GM18511 (cell line): Measurements from ENCODE around the gene TTLL13.

Experiments used
- ATAC-seq: cut with Tn5 transposase; IDR thresholded peaks from one replicate; pipeline ENCODE4 v1.9.1; 2021; ENCODE audit warnings: mild to moderate bottlenecking, moderate library complexity; ENCODE audit not compliant: unreplicated experiment

The TTLL13 gene

DNA sequence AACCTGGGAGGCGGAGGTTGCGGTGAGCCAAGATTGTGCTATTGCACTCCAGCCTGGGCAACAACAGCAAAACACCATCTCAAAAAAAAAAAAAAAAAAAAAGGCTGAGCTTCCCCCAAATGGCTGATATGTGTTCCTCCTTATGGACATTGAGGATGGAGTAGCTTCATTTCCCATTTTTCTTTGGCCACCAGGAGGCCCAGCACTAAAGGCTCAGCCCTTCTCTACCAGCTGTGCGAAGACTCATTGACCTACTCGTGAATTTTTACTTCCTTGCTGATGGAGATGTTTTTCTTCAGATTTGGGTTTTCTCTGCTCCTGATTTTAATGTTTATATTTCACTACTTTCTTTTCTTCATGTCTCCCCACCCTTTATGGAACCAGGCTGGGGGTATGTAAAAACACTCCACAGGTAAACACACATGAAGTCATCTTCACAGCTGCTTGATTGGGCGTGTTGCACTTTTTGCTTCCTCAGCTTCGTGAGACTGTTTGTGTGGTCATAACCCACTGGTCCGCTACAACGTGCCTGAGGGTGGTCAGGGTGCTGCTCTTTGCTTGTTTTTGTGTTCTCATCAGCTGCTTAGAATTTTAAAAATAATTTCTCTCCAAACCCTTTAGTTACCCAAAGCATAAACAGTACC is 34.7 kb upstream of the TTLL13 start:
- ATAC-seq: no peak

DNA sequence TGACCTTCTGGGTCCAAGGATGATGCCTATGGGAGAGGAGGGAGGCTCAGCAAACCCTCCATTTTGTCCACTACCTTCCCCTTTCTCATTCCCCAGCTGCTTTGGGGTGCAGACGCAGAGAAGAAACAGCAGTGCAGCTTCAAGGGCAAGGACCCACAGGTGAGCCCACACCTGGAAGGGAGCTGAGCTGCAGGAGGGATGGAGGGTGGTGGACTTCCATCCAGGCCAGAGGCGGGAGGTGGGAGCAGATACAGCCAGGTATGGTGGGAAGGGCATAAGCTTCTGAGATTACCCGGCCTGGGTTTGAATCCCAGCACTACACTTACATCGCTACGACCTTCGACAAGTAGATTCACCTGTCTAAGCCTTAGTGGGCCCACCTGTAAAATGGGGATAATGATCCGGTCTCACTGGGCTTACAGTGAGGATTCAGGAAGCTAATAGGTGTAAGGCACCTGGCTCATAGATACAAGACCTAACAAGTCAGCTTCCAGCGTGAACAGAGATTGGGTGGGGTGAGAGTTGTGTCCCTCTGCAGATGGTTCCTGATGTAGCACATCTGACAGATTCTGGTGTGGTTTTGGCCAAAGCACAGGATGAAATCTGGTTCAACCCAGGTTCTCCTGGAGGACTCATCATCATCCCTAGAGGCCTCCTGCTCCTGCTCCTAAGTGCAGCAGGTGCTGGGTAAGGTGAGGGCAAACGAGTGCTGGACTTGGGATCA is 31.5 kb upstream of the TTLL13 start:
- ATAC-seq: no peak

DNA sequence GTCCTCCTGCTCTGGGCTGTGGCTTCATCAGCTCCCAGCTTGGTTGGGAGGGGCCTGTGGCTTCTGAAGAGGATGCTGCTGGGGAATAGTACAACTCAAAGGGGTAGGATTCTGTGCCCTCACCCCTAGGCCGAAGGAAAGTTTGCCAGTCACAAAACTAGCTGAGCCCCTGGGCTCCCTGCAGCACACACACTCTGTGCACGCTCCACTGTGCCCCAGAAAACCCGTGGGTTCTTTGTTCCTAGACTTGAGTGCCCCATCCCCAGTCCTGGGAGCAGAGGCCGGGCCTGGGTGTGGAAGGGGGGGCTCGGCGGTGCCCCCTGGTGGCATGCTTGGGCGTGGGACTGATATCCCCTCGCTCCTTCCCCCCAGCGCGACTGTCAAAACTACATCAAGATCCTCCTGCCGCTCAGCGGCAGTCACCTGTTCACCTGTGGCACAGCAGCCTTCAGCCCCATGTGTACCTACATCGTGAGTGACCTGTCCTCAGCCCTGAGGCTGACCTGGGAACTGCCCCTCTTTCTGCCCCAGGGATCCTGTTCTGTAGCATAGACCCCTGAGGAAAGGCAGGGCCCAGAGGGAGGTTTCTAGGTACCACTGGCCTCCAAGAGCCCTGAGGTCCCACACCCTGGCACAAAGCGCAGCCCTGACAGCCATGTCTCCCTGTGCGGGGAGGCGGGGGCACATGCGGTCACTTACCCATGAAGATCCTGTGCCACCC is 29.8 kb upstream of the TTLL13 start:
- no peak for ATAC-seq

DNA sequence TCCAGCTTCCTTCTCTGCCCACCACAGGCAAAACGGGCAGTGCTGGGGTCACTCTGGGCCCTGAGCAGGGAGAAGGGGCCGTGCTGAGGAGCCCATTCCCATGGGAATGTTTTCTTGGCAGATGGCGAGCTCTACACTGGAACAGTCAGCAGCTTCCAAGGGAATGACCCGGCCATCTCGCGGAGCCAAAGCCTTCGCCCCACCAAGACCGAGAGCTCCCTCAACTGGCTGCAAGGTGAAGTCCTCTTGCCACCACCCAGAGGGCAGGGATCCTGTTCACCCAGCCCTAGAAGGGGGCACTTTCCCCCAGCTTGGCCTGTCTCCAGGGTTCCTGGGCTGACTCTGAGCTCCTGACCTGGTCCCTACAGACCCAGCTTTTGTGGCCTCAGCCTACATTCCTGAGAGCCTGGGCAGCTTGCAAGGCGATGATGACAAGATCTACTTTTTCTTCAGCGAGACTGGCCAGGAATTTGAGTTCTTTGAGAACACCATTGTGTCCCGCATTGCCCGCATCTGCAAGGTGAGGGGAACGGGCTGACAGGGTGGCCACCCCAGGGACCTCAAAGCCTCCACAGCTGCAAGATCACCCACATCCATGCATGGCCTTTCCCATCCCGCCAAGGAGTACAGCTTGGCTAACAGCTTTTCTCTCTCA is 28.0 kb upstream of the TTLL13 start:
- ATAC-seq: no peak

DNA sequence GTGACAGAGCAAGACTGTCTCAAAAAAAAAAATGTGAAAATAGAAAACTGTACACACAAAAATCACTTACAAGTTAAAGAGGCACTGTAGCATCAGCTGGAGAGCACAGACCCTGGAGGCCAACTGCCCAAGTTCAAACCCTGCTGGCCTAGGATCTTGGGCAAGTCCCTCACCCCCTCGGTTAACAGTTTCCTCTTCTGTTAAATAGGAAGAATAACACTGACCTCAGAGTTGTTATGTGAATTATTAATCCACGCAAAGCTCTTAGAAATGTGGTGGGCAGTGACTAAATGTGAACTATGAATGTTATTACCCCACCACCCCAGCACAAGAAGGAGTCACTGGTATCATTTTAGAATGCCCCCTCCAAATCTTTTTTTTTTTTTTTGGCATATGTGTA is 26.8 kb upstream of the TTLL13 start:
- ATAC-seq: no peak

DNA sequence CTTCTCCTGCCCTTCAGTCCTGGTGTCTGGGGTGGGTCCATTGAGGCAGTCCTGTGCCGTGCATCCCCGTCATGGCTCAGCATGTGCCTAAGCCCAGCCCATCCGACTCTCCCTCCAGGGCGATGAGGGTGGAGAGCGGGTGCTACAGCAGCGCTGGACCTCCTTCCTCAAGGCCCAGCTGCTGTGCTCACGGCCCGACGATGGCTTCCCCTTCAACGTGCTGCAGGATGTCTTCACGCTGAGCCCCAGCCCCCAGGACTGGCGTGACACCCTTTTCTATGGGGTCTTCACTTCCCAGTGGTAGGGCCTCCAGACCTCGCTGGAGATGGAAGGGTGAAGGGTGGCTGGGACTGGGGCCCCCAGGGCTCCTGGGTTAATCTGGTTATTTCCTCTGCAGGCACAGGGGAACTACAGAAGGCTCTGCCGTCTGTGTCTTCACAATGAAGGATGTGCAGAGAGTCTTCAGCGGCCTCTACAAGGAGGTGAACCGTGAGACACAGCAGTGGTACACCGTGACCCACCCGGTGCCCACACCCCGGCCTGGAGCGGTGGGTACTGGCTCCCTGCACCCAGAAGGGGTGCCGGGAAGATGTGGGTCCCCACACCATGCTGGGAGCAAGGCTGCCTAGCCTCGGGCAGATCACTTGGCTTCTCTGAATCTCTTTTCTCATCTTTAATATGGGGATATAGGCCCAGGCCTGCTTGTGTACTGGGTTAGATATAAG is 25.8 kb upstream of the TTLL13 start:
- no peak for ATAC-seq

DNA sequence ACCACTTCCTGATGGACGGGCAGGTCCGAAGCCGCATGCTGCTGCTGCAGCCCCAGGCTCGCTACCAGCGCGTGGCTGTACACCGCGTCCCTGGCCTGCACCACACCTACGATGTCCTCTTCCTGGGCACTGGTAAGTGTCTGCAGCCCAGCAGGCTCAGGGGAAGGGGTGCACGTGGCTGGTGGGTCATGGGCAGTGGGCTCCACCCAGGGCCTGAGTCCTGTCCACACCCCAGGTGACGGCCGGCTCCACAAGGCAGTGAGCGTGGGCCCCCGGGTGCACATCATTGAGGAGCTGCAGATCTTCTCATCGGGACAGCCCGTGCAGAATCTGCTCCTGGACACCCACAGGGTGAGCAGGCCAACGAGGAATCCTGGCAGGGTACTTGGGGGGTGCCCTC is 24.3 kb upstream of the TTLL13 start:
- no peak for ATAC-seq

DNA sequence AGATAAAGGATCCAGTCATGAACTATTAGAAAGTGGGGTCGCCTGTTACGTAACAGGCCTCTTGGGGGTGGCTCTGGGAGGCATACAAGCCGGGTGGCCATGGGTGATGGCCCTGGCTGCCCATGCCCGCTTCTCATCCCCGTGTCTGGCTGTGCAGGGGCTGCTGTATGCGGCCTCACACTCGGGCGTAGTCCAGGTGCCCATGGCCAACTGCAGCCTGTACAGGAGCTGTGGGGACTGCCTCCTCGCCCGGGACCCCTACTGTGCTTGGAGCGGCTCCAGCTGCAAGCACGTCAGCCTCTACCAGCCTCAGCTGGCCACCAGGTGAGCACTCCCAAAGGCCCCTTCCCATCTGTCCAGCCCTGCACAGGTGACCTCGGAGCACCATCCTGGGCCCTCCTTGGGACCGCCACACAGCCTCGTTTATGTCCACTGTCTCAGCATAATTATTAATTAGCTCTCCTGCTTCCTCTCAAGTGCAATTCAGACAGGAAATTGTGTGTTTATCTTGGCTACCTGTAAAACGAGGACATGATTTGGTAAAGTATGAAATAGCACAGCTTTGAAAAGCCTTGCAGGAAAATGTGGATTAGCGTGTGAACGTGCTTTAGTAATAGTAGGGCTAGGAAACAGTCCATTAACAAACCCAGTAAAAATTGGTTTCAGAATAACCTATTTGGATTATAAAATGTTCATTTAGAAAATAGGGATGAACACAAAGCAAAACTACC is 23.7 kb upstream of the TTLL13 start:
- no peak for ATAC-seq

DNA sequence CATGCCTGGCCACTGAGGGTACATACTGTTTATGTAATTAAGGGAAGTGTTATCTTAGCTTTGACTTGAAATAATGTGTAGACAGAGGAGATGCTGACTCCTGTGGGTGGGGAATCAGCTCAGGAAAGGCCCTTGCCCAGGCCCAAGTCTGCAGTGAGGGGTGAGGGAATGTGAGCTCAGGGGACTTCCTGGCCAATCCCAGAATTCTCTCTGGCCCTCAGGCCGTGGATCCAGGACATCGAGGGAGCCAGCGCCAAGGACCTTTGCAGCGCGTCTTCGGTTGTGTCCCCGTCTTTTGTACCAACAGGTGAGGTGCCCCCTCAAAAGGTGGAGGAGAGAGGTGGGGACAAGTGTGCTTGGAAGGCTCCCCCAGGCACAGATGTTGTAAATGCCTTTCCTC is 22.0 kb upstream of the TTLL13 start:
- ATAC-seq: no peak

DNA sequence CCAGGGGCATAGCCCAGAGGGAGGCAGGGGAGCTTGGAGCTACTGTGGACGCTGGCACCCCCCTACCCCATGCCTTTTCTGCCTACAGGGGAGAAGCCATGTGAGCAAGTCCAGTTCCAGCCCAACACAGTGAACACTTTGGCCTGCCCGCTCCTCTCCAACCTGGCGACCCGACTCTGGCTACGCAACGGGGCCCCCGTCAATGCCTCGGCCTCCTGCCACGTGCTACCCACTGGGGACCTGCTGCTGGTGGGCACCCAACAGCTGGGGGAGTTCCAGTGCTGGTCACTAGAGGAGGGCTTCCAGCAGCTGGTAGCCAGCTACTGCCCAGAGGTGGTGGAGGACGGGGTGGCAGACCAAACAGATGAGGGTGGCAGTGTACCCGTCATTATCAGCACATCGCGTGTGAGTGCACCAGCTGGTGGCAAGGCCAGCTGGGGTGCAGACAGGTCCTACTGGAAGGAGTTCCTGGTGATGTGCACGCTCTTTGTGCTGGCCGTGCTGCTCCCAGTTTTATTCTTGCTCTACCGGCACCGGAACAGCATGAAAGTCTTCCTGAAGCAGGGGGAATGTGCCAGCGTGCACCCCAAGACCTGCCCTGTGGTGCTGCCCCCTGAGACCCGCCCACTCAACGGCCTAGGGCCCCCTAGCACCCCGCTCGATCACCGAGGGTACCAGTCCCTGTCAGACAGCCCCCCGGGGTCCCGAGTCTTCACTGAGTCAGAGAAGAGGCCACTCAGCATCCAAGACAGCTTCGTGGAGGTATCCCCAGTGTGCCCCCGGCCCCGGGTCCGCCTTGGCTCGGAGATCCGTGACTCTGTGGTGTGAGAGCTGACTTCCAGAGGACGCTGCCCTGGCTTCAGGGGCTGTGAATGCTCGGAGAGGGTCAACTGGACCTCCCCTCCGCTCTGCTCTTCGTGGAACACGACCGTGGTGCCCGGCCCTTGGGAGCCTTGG is 21.3 kb upstream of the TTLL13 start:
- ATAC-seq: no peak

DNA sequence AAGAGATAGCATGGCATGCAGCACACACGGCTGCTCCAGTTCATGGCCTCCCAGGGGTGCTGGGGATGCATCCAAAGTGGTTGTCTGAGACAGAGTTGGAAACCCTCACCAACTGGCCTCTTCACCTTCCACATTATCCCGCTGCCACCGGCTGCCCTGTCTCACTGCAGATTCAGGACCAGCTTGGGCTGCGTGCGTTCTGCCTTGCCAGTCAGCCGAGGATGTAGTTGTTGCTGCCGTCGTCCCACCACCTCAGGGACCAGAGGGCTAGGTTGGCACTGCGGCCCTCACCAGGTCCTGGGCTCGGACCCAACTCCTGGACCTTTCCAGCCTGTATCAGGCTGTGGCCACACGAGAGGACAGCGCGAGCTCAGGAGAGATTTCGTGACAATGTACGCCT is 20.4 kb upstream of the TTLL13 start:
- no peak for ATAC-seq

DNA sequence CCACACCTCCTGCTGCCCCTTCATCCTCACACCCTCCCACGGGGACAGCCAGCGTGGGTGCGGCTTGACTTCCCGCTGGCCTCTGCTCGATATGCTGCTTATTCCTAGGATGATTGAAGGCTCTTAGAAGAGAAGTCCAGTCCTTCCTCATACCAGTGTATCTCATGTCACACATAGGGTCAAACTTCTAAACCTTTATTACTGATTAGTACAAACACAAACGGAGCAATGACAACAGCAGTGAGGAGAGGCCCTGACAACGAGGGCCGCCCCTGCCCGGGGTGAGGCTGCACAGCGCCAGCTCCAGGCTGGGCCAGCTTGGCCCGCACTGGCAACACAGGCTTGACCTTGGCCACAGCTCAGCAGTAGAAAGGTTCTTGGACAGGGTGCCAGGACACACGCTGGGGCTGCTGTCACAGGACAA is 19.3 kb upstream of the TTLL13 start:
- ATAC-seq: no peak

DNA sequence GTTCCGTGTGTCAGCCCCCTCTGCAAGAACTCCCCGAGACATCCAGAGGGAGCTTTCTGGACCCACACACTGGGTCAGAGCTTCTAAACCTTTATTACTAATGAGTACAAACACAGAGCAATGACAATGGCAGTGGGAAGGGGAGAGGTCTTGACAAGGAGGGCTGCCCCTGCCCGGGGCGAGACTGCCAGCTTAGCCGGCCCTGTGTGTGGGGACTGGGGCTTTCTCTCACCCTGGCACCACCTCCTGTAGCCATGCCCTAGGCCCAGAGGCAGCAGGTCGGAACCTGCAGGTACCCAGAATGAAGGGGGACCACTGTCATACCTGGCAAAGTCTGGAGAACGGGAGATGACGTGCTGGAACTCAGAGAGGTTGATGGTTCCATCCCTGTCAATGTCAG is 18.7 kb upstream of the TTLL13 start:
- no peak for ATAC-seq

DNA sequence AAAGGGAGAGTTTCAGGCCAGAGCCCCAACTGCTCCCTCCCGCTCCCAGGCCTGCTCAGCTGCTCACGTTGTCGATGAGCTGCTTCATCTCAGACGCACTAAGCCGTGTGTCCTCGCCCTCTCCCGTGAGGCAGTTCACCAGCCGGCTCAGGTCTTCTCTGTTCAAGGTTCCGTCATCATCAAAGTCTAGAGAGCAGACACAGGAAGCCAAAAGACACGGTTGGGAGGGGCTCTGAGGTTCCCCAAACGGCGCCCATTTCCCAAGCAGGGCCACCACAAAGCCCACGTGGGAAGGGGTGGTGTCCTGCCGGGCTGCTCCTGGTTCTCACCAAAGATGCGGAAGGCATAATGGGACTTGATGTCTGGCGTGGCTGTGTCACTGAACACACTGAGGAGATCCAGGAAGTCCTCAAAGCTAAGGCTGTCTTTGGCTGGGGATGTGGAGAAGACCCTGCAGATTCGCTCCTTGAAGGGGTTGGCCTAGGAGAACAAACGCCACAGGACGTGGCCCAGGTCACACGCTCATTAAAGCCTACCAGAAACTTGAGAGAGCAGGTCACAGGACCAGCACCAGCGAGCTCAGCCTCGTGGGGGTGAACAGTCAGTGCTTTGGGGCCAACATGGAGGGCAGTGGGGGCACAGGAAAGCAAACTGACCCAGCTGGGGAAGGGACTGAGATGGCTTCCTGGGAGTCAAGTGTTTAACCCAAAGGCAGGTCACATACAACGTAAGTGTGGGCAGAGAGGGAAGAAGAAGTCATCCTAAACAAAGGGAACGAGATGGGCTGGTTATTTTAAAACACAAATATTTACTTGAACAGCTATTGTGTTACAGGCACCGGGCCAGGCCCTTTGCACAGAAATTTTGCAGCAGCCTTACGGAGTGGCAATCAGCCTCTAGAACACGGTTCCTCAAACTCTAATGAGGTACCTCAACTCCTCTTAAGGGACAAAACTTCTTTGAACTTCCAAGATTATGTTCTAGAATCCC is 18.0 kb upstream of the TTLL13 start:
- peak; percentile 24 for ATAC-seq

DNA sequence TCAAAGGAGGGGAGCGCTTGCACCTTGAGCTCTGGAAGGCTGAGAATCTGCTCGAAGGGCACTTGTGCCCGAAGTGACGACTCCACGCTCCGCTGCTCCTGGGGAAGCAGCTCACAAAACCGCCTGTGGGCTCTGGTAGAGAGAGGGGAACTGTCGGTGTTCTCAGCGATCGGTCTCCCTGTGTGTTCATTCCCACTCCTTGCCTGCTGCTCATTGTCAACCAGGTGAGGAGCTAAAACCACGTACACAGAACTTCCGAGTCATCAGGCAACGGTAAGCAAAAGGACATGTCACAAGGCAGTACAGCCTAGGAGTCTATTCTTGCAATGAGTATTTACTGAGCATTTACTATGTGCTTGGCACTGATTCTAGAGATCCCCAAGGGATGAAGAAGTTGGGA is 17.2 kb upstream of the TTLL13 start:
- no peak for ATAC-seq

DNA sequence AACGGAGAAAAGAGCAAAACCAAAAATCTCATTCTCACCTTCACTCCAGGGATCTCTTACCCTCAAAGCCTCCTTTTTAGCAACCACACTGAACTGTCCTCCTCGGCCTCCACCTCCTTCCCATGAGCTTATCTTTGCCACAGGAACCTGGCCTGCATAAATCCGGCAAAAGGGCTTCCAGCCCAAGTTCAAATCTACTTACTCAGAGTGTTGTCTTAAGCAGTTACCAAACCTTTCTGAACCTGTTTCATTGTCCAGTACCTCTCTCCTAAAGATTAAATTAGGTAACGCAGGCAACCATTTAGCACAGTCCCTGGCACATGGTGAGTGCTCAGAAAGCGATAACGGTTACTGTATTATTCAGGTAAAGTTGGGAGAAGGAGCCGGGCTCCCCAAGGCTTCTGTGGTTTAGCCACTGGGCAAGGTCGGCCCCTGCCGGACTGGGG is 16.4 kb upstream of the TTLL13 start:
- peak; percentile 0 for ATAC-seq

DNA sequence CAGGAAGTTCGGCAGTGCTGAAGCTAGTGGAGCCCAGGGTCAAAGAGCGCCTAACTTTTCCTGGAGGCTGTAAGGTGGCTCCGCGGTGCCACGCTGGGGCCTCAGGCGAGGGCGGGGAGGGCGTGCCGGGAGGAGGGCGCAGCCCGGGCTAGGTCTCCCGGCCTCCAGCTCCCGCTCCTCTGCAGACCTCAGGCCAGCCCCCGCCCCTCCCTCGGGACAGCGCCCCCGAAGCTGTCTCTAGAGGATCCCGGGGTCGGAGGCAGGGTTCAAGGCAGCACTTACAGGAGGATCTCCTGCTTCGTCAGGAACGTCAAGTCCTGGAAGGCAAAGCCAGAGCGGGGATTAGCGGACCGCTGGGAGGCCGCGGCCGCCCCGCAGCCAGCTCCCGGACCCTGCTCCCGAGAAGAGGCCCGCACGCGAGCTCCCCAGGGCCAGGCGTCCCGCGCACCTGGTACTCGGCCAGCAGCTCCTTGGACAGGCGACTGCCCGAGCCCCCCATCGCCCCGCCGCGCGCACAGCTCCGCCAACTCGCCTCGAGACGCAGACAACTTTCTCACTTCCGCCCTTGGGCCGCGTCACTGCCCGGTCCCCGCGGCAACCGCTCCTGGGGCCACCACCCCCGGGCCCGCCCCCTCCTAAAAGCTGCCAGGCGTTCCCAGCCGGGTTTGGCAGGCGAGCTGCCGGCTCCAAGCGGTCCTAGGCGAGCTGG is 15.8 kb upstream of the TTLL13 start, which contains the start of gene CIB1:
Gene CIB1 (minus strand): TSS at position 555 of the 709 bp plus-strand sequence. CDS start 56 bp downstream, at position 499.
- ATAC-seq: peak; percentile 84
